Panc1 (cell line): Measurements from ENCODE around the gene PSMB10.

Source experiments
- CTCF ChIP-seq: fragments of 450-650 bp; IDR thresholded peaks from 2 replicates; pipeline ENCODE4 v1.5.1; 2017; ENCODE audit warnings: mild to moderate bottlenecking
- POLR2AphosphoS5 ChIP-seq: IDR thresholded peaks from 2 replicates; pipeline ENCODE4 v1.6.1; 2012; ENCODE audit warnings: mild to moderate bottlenecking, low read depth, low read length, moderate library complexity
- TCF7L2 ChIP-seq: IDR thresholded peaks from 2 replicates; pipeline ENCODE4 v1.6.1; 2011; ENCODE audit warnings: mild to moderate bottlenecking, low read depth, low read length, inconsistent platforms

GRCh38 chr16:67907397-67908180 is 29.1 kb downstream of the PSMB10 start:
- no peak for TF ChIP-seq TCF7L2
- TF ChIP-seq CTCF, result no peak
- TF ChIP-seq POLR2AphosphoS5, result no peak
